Kidney epithelial cell (primary cell): ENCODE measurements around the gene MEIS3. TPM values are rescaled to one million over a fixed set of nuclear protein-coding genes. Genes with fewer than 3 reads are reported as not detected.
"Not testable (repeated sequence)": the region's sequence is repeated elsewhere in the genome, so short reads cannot be mapped to it uniquely, and the experiment has no call there.

Source experiments
- DNase-seq: peaks from one replicate; pipeline ENCODE4 v3.0.0-alpha.2; 2010; ENCODE audit warnings: low read depth
- H3K27me3 ChIP-seq: 2 replicates; pipeline ENCODE4 v1.6.0; 2011; ENCODE audit warnings: low read length; ENCODE audit not compliant: control insufficient read depth, insufficient read depth
- H3K36me3 ChIP-seq: 2 replicates; pipeline ENCODE4 v1.5.1; 2011; ENCODE audit warnings: low read length; ENCODE audit not compliant: control insufficient read depth, insufficient read depth
- H3K4me3 ChIP-seq: 2 replicates; pipeline ENCODE4 v1.5.1; 2011; ENCODE audit warnings: low read depth, mild to moderate bottlenecking, control low read depth, low read length
- CTCF ChIP-seq: IDR thresholded peaks from 2 replicates; pipeline ENCODE4 v1.5.1; 2011; ENCODE audit warnings: mild to moderate bottlenecking, moderate library complexity, low read length, control low read depth, inconsistent platforms; ENCODE audit not compliant: insufficient read depth, poor library complexity, severe bottlenecking
- total RNA-seq: library from RNA; depleted of rRNA; stranded (reverse); fragments of >200 nt; gene quantifications from 2 replicates; pipeline ENCODE4 v1.2.3, GENCODE V29; 2015

The MEIS3 gene
- total RNA-seq, 1 donor from 2014 or later: 2.3 TPM

GRCh38 chr19:47371261-47371660 lies 48.1 kb downstream of the MEIS3 start:
- DNase-seq: no peak
- peaks cover 1% of the 10 kb centered on the region for H3K36me3 ChIP-seq
- no peak for TF ChIP-seq CTCF
- no peak overlapping the region for H3K4me3 ChIP-seq
- H3K27me3 ChIP-seq: no peaks in the 10 kb centered on the region

GRCh38 chr19:47370045-47370611 lies 49.2 kb downstream of the MEIS3 start:
- DNase-seq: no peak
- H3K27me3 ChIP-seq: no peaks in the 10 kb centered on the region
- no peaks in the 10 kb centered on the region for H3K36me3 ChIP-seq
- no peak for TF ChIP-seq CTCF
- H3K4me3 ChIP-seq: no peak overlapping the region

DNA sequence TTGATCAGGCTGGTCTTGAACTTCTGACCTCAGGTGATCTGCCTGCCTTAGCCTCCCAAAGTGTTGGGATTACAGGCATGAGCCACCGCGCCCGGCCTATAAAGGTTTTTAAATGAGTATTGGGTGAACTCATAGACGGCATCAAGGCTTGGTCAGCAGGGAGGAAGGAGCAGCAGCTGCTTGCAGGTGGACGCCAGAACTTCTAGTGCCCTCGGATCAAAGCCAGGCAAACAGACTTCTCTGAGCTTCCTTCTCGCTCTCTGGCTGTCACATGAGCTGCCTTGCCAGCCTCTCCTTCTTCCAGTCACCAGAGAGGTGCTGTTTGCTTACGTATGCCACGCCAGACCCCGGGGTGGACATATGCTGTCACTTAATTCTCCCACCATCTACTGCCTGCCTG lies 53.9 kb downstream of the MEIS3 start:
- H3K27me3 ChIP-seq, H3K36me3 ChIP-seq, DNase-seq, H3K4me3 ChIP-seq: not testable (repeated sequence)

DNA sequence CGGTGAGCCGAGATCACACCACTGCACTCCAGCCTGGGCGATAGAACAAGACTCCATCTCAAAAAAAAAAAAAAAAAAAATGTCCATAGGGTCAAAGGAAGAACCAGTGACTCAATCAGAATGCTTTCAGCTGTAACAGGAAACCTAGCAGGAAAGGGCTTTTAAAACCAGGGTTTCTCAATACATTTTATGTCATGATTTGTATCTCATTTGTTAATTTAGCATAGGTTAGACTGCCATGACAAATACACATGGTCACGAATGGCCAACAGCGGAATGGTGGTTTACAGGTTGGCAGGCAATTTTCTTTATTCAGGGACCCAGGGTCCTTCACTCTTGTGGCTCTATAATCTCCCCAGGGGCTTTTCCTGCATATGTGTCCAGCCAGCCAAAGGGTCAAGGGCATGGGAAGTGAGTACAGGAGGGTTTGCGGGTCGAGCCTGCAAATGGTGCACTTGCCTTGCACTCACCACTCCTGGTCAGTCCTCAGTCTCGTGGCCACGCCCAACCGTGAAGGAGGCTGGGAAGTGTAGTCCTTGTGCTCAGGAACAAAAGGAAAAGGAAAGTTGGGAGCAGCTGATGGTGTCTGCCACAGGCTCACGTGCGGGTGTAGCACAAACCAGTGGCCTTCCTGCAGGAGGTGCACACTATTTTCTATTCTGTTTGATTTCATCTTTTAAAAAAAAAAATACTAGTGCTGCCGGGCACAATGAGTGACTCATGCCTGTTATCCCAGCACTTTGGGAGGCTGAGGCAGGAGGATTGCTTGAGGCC lies 55.4 kb downstream of the MEIS3 start:
- no peak overlapping the region for H3K4me3 ChIP-seq
- no peak for TF ChIP-seq CTCF
- H3K36me3 ChIP-seq: peaks cover 6% of the 10 kb centered on the region
- H3K27me3 ChIP-seq: no peaks in the 10 kb centered on the region
- DNase-seq: no peak

- no peak overlapping the region for H3K4me3 ChIP-seq
- no peak for DNase-seq
- peaks cover 9% of the 10 kb centered on the region for H3K36me3 ChIP-seq
- H3K27me3 ChIP-seq: no peaks in the 10 kb centered on the region
- TF ChIP-seq CTCF: no peak
Measured at GRCh38 chr19:47362321-47362720, 57.0 kb downstream of the MEIS3 start.

DNA sequence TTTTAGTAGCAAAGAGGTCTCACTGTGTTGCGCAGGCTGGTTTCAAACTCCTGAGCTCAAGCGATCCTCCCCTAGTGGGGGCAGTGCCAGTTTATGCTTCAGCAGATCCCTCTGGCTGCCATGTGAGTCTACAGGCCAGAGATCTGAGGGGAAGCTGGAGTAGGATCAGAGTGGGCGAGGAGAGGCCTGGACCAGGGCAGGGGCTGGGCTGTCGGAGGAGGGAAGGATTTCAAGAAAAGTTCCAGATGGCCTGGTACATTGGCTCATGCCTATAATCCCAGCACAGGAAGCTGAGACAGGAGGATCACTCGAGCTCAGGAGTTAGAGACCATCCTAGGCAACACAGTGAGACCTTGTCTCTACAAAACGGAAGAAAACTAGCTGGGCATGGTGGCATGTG lies 60.4 kb downstream of the MEIS3 start:
- DNase-seq: no peak
- TF ChIP-seq CTCF: no peak
- H3K4me3 ChIP-seq: no peak overlapping the region
- H3K27me3 ChIP-seq: no peaks in the 10 kb centered on the region
- H3K36me3 ChIP-seq: peaks cover 9% of the 10 kb centered on the region
